HEK293 (cell line): ENCODE data around the gene HSDL1.

Source experiments
- CTCF ChIA-PET: fragments of 350-600 bp; formaldehyde crosslinking; extraction: SDS; loops from one replicate; lab custom pipeline; 2021; ENCODE audit warnings: antibody characterized with exemption; lab: Yijun Ruan, JAX
- POLR2A ChIA-PET: fragments of 300-600 bp; formaldehyde crosslinking; extraction: SDS; loops from one replicate; lab custom pipeline; 2020; ENCODE audit warnings: antibody characterized with exemption, inconsistent platforms; lab: Yijun Ruan, JAX
- H3K27ac ChIP-seq: fragments of 200-500 bp; sonication (Bioruptor generic); 2 replicates; pipeline ENCODE4 v1.5.1; 2014; ENCODE audit warnings: low read depth, low read length, control low read depth, inconsistent platforms; ENCODE audit errors: extremely low read depth
- H3K36me3 ChIP-seq, 2 experiments: fragments of 200-500 bp in 1 of 2; sonication (Bioruptor generic) in 1 of 2; 1 replicate in 1 of 2; 2 replicates in 1 of 2; pipeline ENCODE4 v1.5.1; 2014 to 2017; ENCODE audit warnings: inconsistent platforms in 2 of 2, low read length in 2 of 2; ENCODE audit not compliant: control insufficient read depth in 2 of 2, insufficient read depth in 1 of 2
- H3K4me1 ChIP-seq: fragments of 200-500 bp; sonication (Bioruptor generic); 2 replicates; pipeline ENCODE4 v1.5.1; 2014; ENCODE audit warnings: mild to moderate bottlenecking, low read length, inconsistent platforms; ENCODE audit not compliant: control insufficient read depth, insufficient read depth
- H3K4me3 ChIP-seq: 2 replicates; pipeline ENCODE4 v1.5.1; 2011; ENCODE audit warnings: low read depth, mild to moderate bottlenecking, control low read depth, low read length, moderate library complexity
- H3K9me3 ChIP-seq: fragments of 200-500 bp; sonication (Bioruptor generic); 2 replicates; pipeline ENCODE4 v1.5.1; 2014; ENCODE audit warnings: low read depth, low read length, inconsistent platforms; ENCODE audit not compliant: control insufficient read depth, insufficient read depth
- EGR2 ChIP-seq: fragments of 450-650 bp; formaldehyde crosslinking; IDR thresholded peaks from 2 replicates; pipeline ENCODE4 v1.5.1; 2016; ENCODE audit warnings: low read depth, missing biosample characterization, missing genetic modification characterization
- ELK4 ChIP-seq: IDR thresholded peaks from 2 replicates; pipeline ENCODE4 v1.6.1; 2011; ENCODE audit warnings: mild to moderate bottlenecking, low read depth, low read length, borderline replicate concordance
- PRDM4 ChIP-seq: fragments of 450-650 bp; formaldehyde crosslinking; IDR thresholded peaks from 2 replicates; pipeline ENCODE4 v1.5.1; 2017; ENCODE audit warnings: missing biosample characterization, missing genetic modification characterization
- REST ChIP-seq: fragments of 450-650 bp; formaldehyde crosslinking; IDR thresholded peaks from 2 replicates; pipeline ENCODE4 v1.5.1; 2016; ENCODE audit warnings: missing biosample characterization, missing genetic modification characterization
- ZFHX2 ChIP-seq: fragments of 450-650 bp; formaldehyde crosslinking; conservative IDR thresholded peaks from 2 replicates; pipeline ENCODE4 v1.5.1; 2016; ENCODE audit warnings: missing biosample characterization, missing genetic modification characterization
- ZFP37 ChIP-seq: fragments of 450-650 bp; formaldehyde crosslinking; IDR thresholded peaks from 2 replicates; pipeline ENCODE4 v1.5.1; 2016; ENCODE audit warnings: missing biosample characterization, missing genetic modification characterization
- ZNF174 ChIP-seq: fragments of 450-650 bp; formaldehyde crosslinking; IDR thresholded peaks from 2 replicates; pipeline ENCODE4 v1.5.0; 2017; ENCODE audit warnings: missing biosample characterization, mild to moderate bottlenecking, missing genetic modification characterization
- ZNF2 ChIP-seq: fragments of 450-650 bp; formaldehyde crosslinking; IDR thresholded peaks from 2 replicates; pipeline ENCODE4 v1.5.1; 2016; ENCODE audit warnings: missing biosample characterization, missing genetic modification characterization
- ZNF239 ChIP-seq: fragments of 450-650 bp; formaldehyde crosslinking; IDR thresholded peaks from 2 replicates; pipeline ENCODE4 v1.5.1; 2016; ENCODE audit warnings: missing biosample characterization, missing genetic modification characterization
- ZNF266 ChIP-seq: fragments of 450-650 bp; formaldehyde crosslinking; IDR thresholded peaks from 2 replicates; pipeline ENCODE4 v1.5.1; 2016; ENCODE audit warnings: missing biosample characterization, missing genetic modification characterization, low read depth
- ZNF48 ChIP-seq: fragments of 450-650 bp; formaldehyde crosslinking; IDR thresholded peaks from 2 replicates; pipeline ENCODE4 v1.5.1; 2016; ENCODE audit warnings: missing biosample characterization, missing genetic modification characterization
- ZNF513 ChIP-seq: fragments of 450-650 bp; IDR thresholded peaks from 2 replicates; pipeline ENCODE4 v1.5.1; 2018; ENCODE audit warnings: missing biosample characterization, missing genetic modification characterization
- ZNF514 ChIP-seq: fragments of 450-650 bp; formaldehyde crosslinking; IDR thresholded peaks from 2 replicates; pipeline ENCODE4 v1.5.1; 2016; ENCODE audit warnings: missing biosample characterization, missing genetic modification characterization
- ZNF518A ChIP-seq: fragments of 450-650 bp; formaldehyde crosslinking; conservative IDR thresholded peaks from 2 replicates; pipeline ENCODE4 v1.5.1; 2016; ENCODE audit warnings: low read depth, missing biosample characterization, missing genetic modification characterization
- ZNF544 ChIP-seq: fragments of 450-650 bp; formaldehyde crosslinking; IDR thresholded peaks from 2 replicates; pipeline ENCODE4 v1.5.0; 2017; ENCODE audit warnings: missing biosample characterization, missing genetic modification characterization
- ZNF707 ChIP-seq: fragments of 450-650 bp; formaldehyde crosslinking; IDR thresholded peaks from 2 replicates; pipeline ENCODE4 v1.5.1; 2016; ENCODE audit warnings: missing biosample characterization, missing genetic modification characterization
- ZNF747 ChIP-seq: fragments of 450-650 bp; formaldehyde crosslinking; IDR thresholded peaks from 2 replicates; pipeline ENCODE4 v1.5.1; 2016; ENCODE audit warnings: missing biosample characterization, missing genetic modification characterization
- ZNF785 ChIP-seq: fragments of 450-650 bp; formaldehyde crosslinking; IDR thresholded peaks from 2 replicates; pipeline ENCODE4 v1.5.1; 2016; ENCODE audit warnings: missing biosample characterization, missing genetic modification characterization
- ZSCAN18 ChIP-seq: fragments of 450-650 bp; formaldehyde crosslinking; IDR thresholded peaks from 2 replicates; pipeline ENCODE4 v1.5.1; 2016; ENCODE audit warnings: missing biosample characterization, missing genetic modification characterization

HSDL1 gene

GRCh38 chr16:84087466-84088151 is 57.4 kb downstream of the HSDL1 start (continued):
- TF ChIP-seq PRDM4: no peak
- no peak for TF ChIP-seq ELK4
- no peak for TF ChIP-seq EGR2 (tag by site-specific recombination)
- no peak for TF ChIP-seq ZNF785
- no peak for TF ChIP-seq ZNF239 (tag by site-specific recombination)
- TF ChIP-seq REST (tag by site-specific recombination): no peak
- TF ChIP-seq, all 188 proteins: peak for 0

- Histone ChIP-seq H3K9me3 (no peaks in the 10 kb centered on the region), H3K4me3 (no peak overlapping the region), H3K4me1 (no peaks in the 10 kb centered on the region), H3K36me3 (peaks cover 14 to 94% of the 10 kb centered on the region in 2 experiments; a peak in 2 of 3 replicates), H3K27ac (no peak overlapping the region)
- CTCF ChIA-PET: interaction anchor here (0.8 to 6.7 kb wide), 9 partner anchors 10 to 221 kb away, joined by 3 to 65 read pairs (median 8); partner anchors contain the start of genes MBTPS1 and TAF1C
- POLR2A ChIA-PET: no interaction called here
- no peak for TF ChIP-seq ZNF513 (tag by site-specific recombination)
- TF ChIP-seq ZNF174 (tag by site-specific recombination): no peak
- TF ChIP-seq ZNF707: no peak
- TF ChIP-seq ZSCAN18 (tag by site-specific recombination): no peak
- TF ChIP-seq ZFP37 (tag by site-specific recombination): no peak
- no peak for TF ChIP-seq ZNF48 (tag by site-specific recombination)
- no peak for TF ChIP-seq ZFHX2 (tag by site-specific recombination)
- no peak for TF ChIP-seq ZNF518A (tag by site-specific recombination)
- no peak for TF ChIP-seq ZNF2 (tag by site-specific recombination)
- no peak for TF ChIP-seq ELK4
- no peak for TF ChIP-seq ZNF266
- TF ChIP-seq ZNF544 (tag by site-specific recombination): no peak
- no peak for TF ChIP-seq ZNF514 (tag by site-specific recombination)
- TF ChIP-seq ZNF747 (tag by site-specific recombination): no peak
These were observed 58.0 kb downstream of the HSDL1 start for GRCh38 chr16:84087001-84087400.
